Naive thymus-derived CD4-positive, alpha-beta T cell (primary cell): ENCODE measurements around the gene ZNF185. TPM values are rescaled to one million over a fixed set of nuclear protein-coding genes. Genes with fewer than 3 reads are reported as not detected.
A peak's percentile ranks its signal among the peaks of the same experiment; 100 is the strongest.
"Not testable (repeated sequence)": the region's sequence is repeated elsewhere in the genome, so short reads cannot be mapped to it uniquely, and the experiment has no call there.

ENCODE experiments used
- ATAC-seq: fragments of 150-1000 bp; cut with Tn5 transposase; 2 replicates; pipeline ENCODE4 v1.10.0; 2021; ENCODE audit warnings: mild to moderate bottlenecking, moderate library complexity
- CTCF ChIA-PET: fragments of 350-600 bp; sonication (Branson Sonifier 250); formaldehyde crosslinking; loops from one replicate; lab custom pipeline; 2021; ENCODE audit warnings: antibody characterized with exemption; lab: Charles Lee
- POLR2A ChIA-PET: fragments of 350-600 bp; sonication (Branson Sonifier 250); formaldehyde crosslinking; loops from one replicate; lab custom pipeline; 2021; ENCODE audit warnings: antibody characterized with exemption, inconsistent platforms; lab: Charles Lee
- DNase-seq, 9 donors: peaks; one replicate each; pipeline versions ENCODE4 v3.0.0 to v3.0.0-alpha.2; 2020 to 2022; ENCODE audit warnings: mixed read lengths in 1 of 9
- H3K27ac ChIP-seq: one replicate; pipeline ENCODE4 v1.7.0; 2013; ENCODE audit warnings: mild to moderate bottlenecking, low read depth, low read length, moderate library complexity
- H3K27me3 ChIP-seq, 2 donors: one replicate each; pipeline ENCODE4 v1.7.0; 2013; ENCODE audit warnings: low read length in 2 of 2, mild to moderate bottlenecking in 2 of 2, moderate library complexity in 2 of 2; ENCODE audit not compliant: control insufficient read depth in 2 of 2, insufficient read depth in 2 of 2
- H3K36me3 ChIP-seq, 3 experiments: 1 replicate in 2 of 3; 2 replicates in 1 of 3; pipeline ENCODE4 v1.7.0; 2013; ENCODE audit warnings: low read length in 3 of 3, mild to moderate bottlenecking in 3 of 3, moderate library complexity in 1 of 3; ENCODE audit not compliant: insufficient read depth in 3 of 3, control insufficient read depth in 2 of 3
- H3K4me1 ChIP-seq, 2 donors: one replicate each; pipeline ENCODE4 v1.7.0; 2013; ENCODE audit warnings: low read length in 2 of 2, mild to moderate bottlenecking in 2 of 2, moderate library complexity in 1 of 2; ENCODE audit not compliant: control insufficient read depth in 2 of 2, insufficient read depth in 2 of 2
- H3K4me3 ChIP-seq: 2 replicates; pipeline ENCODE4 v1.7.0; 2013; ENCODE audit warnings: mild to moderate bottlenecking, low read length
- H3K9me3 ChIP-seq, 3 experiments: 1 replicate in 2 of 3; 2 replicates in 1 of 3; pipeline ENCODE4 v1.7.0; 2013; ENCODE audit warnings: low read length in 3 of 3; ENCODE audit not compliant: control insufficient read depth in 2 of 3
- H3K27ac Mint-ChIP-seq, 9 donors: one replicate each; pipeline ENCODE4 v1.8.0; 2020 to 2022; ENCODE audit warnings: mixed read lengths in 9 of 9, mild to moderate bottlenecking in 8 of 9, moderate library complexity in 5 of 9, inconsistent platforms in 2 of 9
- H3K27me3 Mint-ChIP-seq, 5 donors: one replicate each; pipeline ENCODE4 v1.8.0; 2021 to 2022; ENCODE audit warnings: mixed read lengths in 5 of 5, mild to moderate bottlenecking in 1 of 5
- H3K36me3 Mint-ChIP-seq, 5 donors: one replicate each; pipeline ENCODE4 v1.8.0; 2020 to 2022; ENCODE audit warnings: mixed read lengths in 5 of 5, mild to moderate bottlenecking in 3 of 5, inconsistent platforms in 1 of 5
- H3K4me1 Mint-ChIP-seq, 7 donors: one replicate each; pipeline ENCODE4 v1.8.0; 2020 to 2022; ENCODE audit warnings: mixed read lengths in 7 of 7, mild to moderate bottlenecking in 3 of 7, inconsistent platforms in 1 of 7
- H3K4me3 Mint-ChIP-seq, 10 donors: one replicate each; pipeline ENCODE4 v1.8.0; 2020 to 2022; ENCODE audit warnings: mild to moderate bottlenecking in 10 of 10, mixed read lengths in 10 of 10, moderate library complexity in 6 of 10, inconsistent platforms in 2 of 10
- H3K9me3 Mint-ChIP-seq, 11 donors: one replicate each; pipeline ENCODE4 v1.8.0; 2020 to 2022; ENCODE audit warnings: mixed read lengths in 11 of 11, mild to moderate bottlenecking in 4 of 11, inconsistent platforms in 1 of 11, moderate library complexity in 1 of 11
- intact Hi-C, 2 donors: fragments of 100-400 bp; cut with micrococcal nuclease; formaldehyde crosslinking; loops; one replicate each; pipeline ENCODE4 v1.15.1; 2023
- polyA plus RNA-seq, 2 donors: library from polyadenylated mRNA; unstranded; fragments of 300-500 nt; fragmentation: Illumina TruSeq; gene quantifications; one replicate each; pipeline ENCODE4 v1.2.3, GENCODE V29; 2021
- total RNA-seq, 6 experiments: library from RNA in 5 of 6; stranded (reverse) in 5 of 6; gene quantifications; 1 replicate in 5 of 6; 2 replicates in 1 of 6; pipeline ENCODE4 v1.2.3 and lab custom pipeline; 2021 to 2026

The ZNF185 gene
- total and polyA plus RNA-seq, 7 experiments from 2014 or later = 0.58 to 16.0 (median 3.2) TPM

DNA sequence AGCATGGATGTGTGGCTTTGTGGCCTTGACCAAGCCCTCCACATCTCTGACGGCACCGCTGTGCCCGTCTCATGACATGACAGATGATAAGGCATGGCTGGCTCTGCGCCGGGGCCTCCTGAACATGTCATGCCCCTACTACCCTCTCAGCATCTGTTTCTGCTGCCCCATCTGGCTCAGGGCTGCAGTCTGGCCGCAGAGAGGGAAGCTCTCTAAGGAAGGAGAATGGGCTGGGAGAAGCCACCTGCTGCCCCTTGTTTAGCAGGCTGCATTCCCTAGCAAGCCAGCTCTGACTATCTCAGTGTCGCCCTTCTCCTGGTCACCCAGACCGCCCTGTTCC is 7.2 kb downstream of the ZNF185 start:
- CTCF ChIA-PET = no interaction called here

GRCh38 chrX:152907084-152907651 is 9.3 kb downstream of the ZNF185 start:
- no peaks in the 10 kb centered on the region for H3K27me3 ChIP-seq
- ATAC-seq (no peak), DNase-seq (no peak)
- ChIA-PET POLR2A (no interaction called here), CTCF (no interaction called here)
- Mint-ChIP-seq H3K4me1 (no peaks in the 10 kb centered on the region), H3K27me3 (peaks cover 0 to 4% (median 0%) of the 10 kb centered on the region in 5 donors), H3K4me3 (no peak overlapping the region), H3K36me3 (no peaks in the 10 kb centered on the region), H3K27ac (no peak overlapping the region), H3K9me3 (no peaks in the 10 kb centered on the region)
- H3K36me3 ChIP-seq = no peaks in the 10 kb centered on the region
- H3K4me3 ChIP-seq = no peak overlapping the region
- no peak overlapping the region for H3K27ac ChIP-seq
- intact Hi-C loops = no loop called here
- H3K4me1 ChIP-seq = no peaks in the 10 kb centered on the region
- H3K9me3 ChIP-seq = no peaks in the 10 kb centered on the region

More for the DNA sequence above, 7.2 kb downstream of the ZNF185 start:
- Histone ChIP-seq H3K27me3 (no peaks in the 10 kb centered on the region), H3K4me1 (no peaks in the 10 kb centered on the region), H3K36me3 (no peaks in the 10 kb centered on the region), H3K27ac (no peak overlapping the region), H3K4me3 (no peak overlapping the region), H3K9me3 (no peaks in the 10 kb centered on the region)
- no peaks in the 10 kb centered on the region for H3K9me3 Mint-ChIP-seq
- H3K27ac Mint-ChIP-seq = no peak overlapping the region
- DNase-seq (no peak), ATAC-seq (no peak)
- H3K36me3 Mint-ChIP-seq = no peaks in the 10 kb centered on the region
- intact Hi-C loops = no loop called here
- no peaks in the 10 kb centered on the region for H3K4me1 Mint-ChIP-seq
- POLR2A ChIA-PET = no interaction called here
- H3K27me3 Mint-ChIP-seq = peaks cover 0 to 7% (median 0%) of the 10 kb centered on the region in 5 donors
- no peak overlapping the region for H3K4me3 Mint-ChIP-seq

DNA sequence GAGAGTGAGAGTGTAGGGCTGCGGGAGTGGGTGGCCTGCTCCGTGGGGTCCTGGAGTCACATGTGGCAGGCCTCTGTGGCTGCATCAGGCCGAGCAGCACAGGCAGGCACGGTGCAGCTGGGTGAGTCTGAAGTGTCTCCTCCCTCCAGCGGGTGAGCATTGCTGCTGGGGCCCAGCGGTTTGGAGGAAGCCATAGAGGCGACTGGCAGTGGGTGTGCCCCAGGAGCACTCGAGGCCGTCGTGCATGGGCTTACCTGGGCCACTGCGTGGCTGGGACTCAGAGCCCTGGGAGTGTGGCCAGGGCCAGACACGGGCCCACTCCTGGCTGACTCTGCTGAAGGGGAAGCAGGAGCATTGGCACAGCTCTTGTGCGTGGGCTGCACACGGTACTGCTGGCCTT is 10.6 kb downstream of the ZNF185 start:
- Histone ChIP-seq H3K4me1 (no peaks in the 10 kb centered on the region), H3K27ac (no peak overlapping the region), H3K36me3 (no peaks in the 10 kb centered on the region), H3K4me3 (no peak overlapping the region), H3K27me3 (no peaks in the 10 kb centered on the region), H3K9me3 (no peaks in the 10 kb centered on the region)
- no peak for DNase-seq
- intact Hi-C loops = no loop called here
- ChIA-PET POLR2A (no interaction called here), CTCF (no interaction called here)
- no peak for ATAC-seq
- H3K27ac Mint-ChIP-seq = no peak overlapping the region
- H3K4me1 Mint-ChIP-seq = no peaks in the 10 kb centered on the region
- no peaks in the 10 kb centered on the region for H3K9me3 Mint-ChIP-seq
- H3K4me3 Mint-ChIP-seq = no peak overlapping the region
- H3K27me3 Mint-ChIP-seq = peaks cover 0 to 4% (median 0%) of the 10 kb centered on the region in 5 donors
- no peaks in the 10 kb centered on the region for H3K36me3 Mint-ChIP-seq

DNA sequence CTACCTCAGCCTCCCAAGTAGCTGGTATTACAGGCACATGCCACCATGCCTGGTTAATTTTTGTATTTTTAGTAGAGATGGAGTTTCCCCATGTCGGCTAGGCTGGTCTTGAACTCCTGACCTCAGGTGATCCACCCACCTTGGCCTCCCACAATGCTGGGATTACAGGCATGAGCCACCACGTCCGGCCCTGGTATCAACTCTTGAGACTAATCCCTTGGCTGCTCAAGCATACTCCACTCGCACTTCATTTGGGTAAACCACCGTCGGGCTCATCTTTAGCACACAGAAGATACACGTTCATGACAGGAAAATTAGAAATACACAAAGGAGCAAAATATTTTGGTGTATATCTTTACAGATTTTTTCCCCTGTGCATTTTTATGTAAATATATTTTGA is 12.2 kb downstream of the ZNF185 start:
- H3K4me1 Mint-ChIP-seq, ATAC-seq, H3K27me3 ChIP-seq, POLR2A ChIA-PET, H3K4me1 ChIP-seq, H3K9me3 ChIP-seq, H3K4me3 ChIP-seq, intact Hi-C loops, H3K27ac Mint-ChIP-seq, H3K4me3 Mint-ChIP-seq, H3K36me3 ChIP-seq, H3K27me3 Mint-ChIP-seq, H3K36me3 Mint-ChIP-seq, H3K9me3 Mint-ChIP-seq, DNase-seq, H3K27ac ChIP-seq, CTCF ChIA-PET: not testable (repeated sequence)

- H3K27ac Mint-ChIP-seq = no peak overlapping the region
- H3K9me3 Mint-ChIP-seq = peaks cover 0 to 1% (median 0%) of the 10 kb centered on the region in 11 donors
- intact Hi-C loops = no loop called here
- no peaks in the 10 kb centered on the region for H3K4me1 Mint-ChIP-seq
- DNase-seq (no peak), ATAC-seq (no peak)
- Histone ChIP-seq H3K4me1 (no peaks in the 10 kb centered on the region), H3K27me3 (no peaks in the 10 kb centered on the region), H3K36me3 (no peaks in the 10 kb centered on the region), H3K9me3 (no peaks in the 10 kb centered on the region), H3K4me3 (no peak overlapping the region), H3K27ac (no peak overlapping the region)
- H3K4me3 Mint-ChIP-seq = no peak overlapping the region
- H3K27me3 Mint-ChIP-seq = peaks cover 0 to 2% (median 0%) of the 10 kb centered on the region in 5 donors
- CTCF ChIA-PET = no interaction called here
- POLR2A ChIA-PET = no interaction called here
- no peaks in the 10 kb centered on the region for H3K36me3 Mint-ChIP-seq
Observed at GRCh38 chrX:152912106-152912505, 14.2 kb downstream of the ZNF185 start.

GRCh38 chrX:152912641-152913040 is 14.8 kb downstream of the ZNF185 start:
- no peak overlapping the region for H3K4me3 Mint-ChIP-seq
- POLR2A ChIA-PET = no interaction called here
- intact Hi-C loops = no loop called here
- DNase-seq = no peak
- H3K4me1 ChIP-seq = no peaks in the 10 kb centered on the region
- no peaks in the 10 kb centered on the region for H3K4me1 Mint-ChIP-seq
- H3K9me3 Mint-ChIP-seq = peaks cover 0 to 1% (median 0%) of the 10 kb centered on the region in 11 donors
- H3K27me3 Mint-ChIP-seq = no peaks in the 10 kb centered on the region
- H3K9me3 ChIP-seq = no peaks in the 10 kb centered on the region
- H3K27me3 ChIP-seq = no peaks in the 10 kb centered on the region
- H3K36me3 ChIP-seq = no peaks in the 10 kb centered on the region
- no peak overlapping the region for H3K4me3 ChIP-seq
- no peak for ATAC-seq
- CTCF ChIA-PET = no interaction called here
- no peak overlapping the region for H3K27ac Mint-ChIP-seq
- H3K36me3 Mint-ChIP-seq = no peaks in the 10 kb centered on the region
- H3K27ac ChIP-seq = no peak overlapping the region

GRCh38 chrX:152913346-152913745 is 15.5 kb downstream of the ZNF185 start:
- Mint-ChIP-seq H3K27ac (no peak overlapping the region), H3K4me3 (no peak overlapping the region), H3K4me1 (no peaks in the 10 kb centered on the region), H3K9me3 (peaks cover 0 to 1% (median 0%) of the 10 kb centered on the region in 11 donors), H3K36me3 (no peaks in the 10 kb centered on the region), H3K27me3 (no peaks in the 10 kb centered on the region)
- intact Hi-C loops = no loop called here
- Histone ChIP-seq H3K36me3 (no peaks in the 10 kb centered on the region), H3K4me3 (no peak overlapping the region), H3K27me3 (no peaks in the 10 kb centered on the region), H3K4me1 (no peaks in the 10 kb centered on the region), H3K9me3 (no peaks in the 10 kb centered on the region), H3K27ac (no peak overlapping the region)
- POLR2A ChIA-PET = no interaction called here
- ATAC-seq (peak; percentile 54), DNase-seq (no peak)
- CTCF ChIA-PET = no interaction called here
